IPS-18a (cell line): ENCODE measurements around the gene BCAS1.

Source experiments
- H3K27ac ChIP-seq: one replicate; pipeline ENCODE4 v1.5.1; 2013; ENCODE audit warnings: low read length
- H3K27me3 ChIP-seq: one replicate; pipeline ENCODE4 v1.6.1; 2013; ENCODE audit warnings: mild to moderate bottlenecking, low read length; ENCODE audit not compliant: control insufficient read depth, insufficient read depth
- H3K36me3 ChIP-seq: one replicate; pipeline ENCODE4 v1.6.1; 2013; ENCODE audit warnings: low read depth, low read length; ENCODE audit not compliant: control insufficient read depth
- H3K4me1 ChIP-seq: one replicate; pipeline ENCODE4 v1.6.1; 2013; ENCODE audit warnings: low read depth, low read length; ENCODE audit not compliant: control insufficient read depth
- H3K4me3 ChIP-seq: one replicate; pipeline ENCODE4 v1.5.1; 2013; ENCODE audit warnings: low read length
- H3K9ac ChIP-seq: one replicate; pipeline ENCODE4 v1.6.1; 2013; ENCODE audit warnings: mild to moderate bottlenecking, low read length, moderate library complexity
- H3K9me3 ChIP-seq: one replicate; pipeline ENCODE4 v1.6.1; 2013; ENCODE audit warnings: low read depth, low read length; ENCODE audit not compliant: control insufficient read depth

Gene BCAS1

GRCh38 chr20:53941680-53942471 lies 128.5 kb downstream of the BCAS1 start:
- H3K9ac ChIP-seq = peak overlapping the region; percentile 47
- peak overlapping the region; percentile 65 for H3K27ac ChIP-seq
- H3K36me3 ChIP-seq = no peaks in the 10 kb centered on the region
- no peaks in the 10 kb centered on the region for H3K27me3 ChIP-seq
- H3K9me3 ChIP-seq = no peaks in the 10 kb centered on the region
- H3K4me3 ChIP-seq = no peak overlapping the region
- H3K4me1 ChIP-seq = peaks cover 38% of the 10 kb centered on the region

GRCh38 chr20:53940907-53941545 lies 129.4 kb downstream of the BCAS1 start:
- Histone ChIP-seq H3K36me3 (no peaks in the 10 kb centered on the region), H3K27ac (peak overlapping the region; percentile 33), H3K4me3 (peak overlapping the region; percentile 50), H3K4me1 (peaks cover 38% of the 10 kb centered on the region), H3K27me3 (no peaks in the 10 kb centered on the region), H3K9ac (peak overlapping the region; percentile 49), H3K9me3 (no peaks in the 10 kb centered on the region)

- peak overlapping the region; percentile 50 for H3K4me3 ChIP-seq
- peak overlapping the region; percentile 49 for H3K9ac ChIP-seq
- H3K27me3 ChIP-seq = no peaks in the 10 kb centered on the region
- H3K36me3 ChIP-seq = no peaks in the 10 kb centered on the region
- H3K4me1 ChIP-seq = peaks cover 43% of the 10 kb centered on the region
- peak overlapping the region; percentile 33 for H3K27ac ChIP-seq
- no peaks in the 10 kb centered on the region for H3K9me3 ChIP-seq
These were observed 130.1 kb downstream of the BCAS1 start for GRCh38 chr20:53940360-53940702.

- peaks cover 49% of the 10 kb centered on the region for H3K4me1 ChIP-seq
- H3K27me3 ChIP-seq = no peaks in the 10 kb centered on the region
- H3K27ac ChIP-seq = peak overlapping the region; percentile 33
These were observed 130.6 kb downstream of the BCAS1 start for GRCh38 chr20:53939572-53940359.

GRCh38 chr20:53939190-53939571 lies 131.2 kb downstream of the BCAS1 start:
- Histone ChIP-seq H3K27ac (no peak overlapping the region), H3K4me3 (no peak overlapping the region), H3K9me3 (no peaks in the 10 kb centered on the region), H3K9ac (no peak overlapping the region), H3K27me3 (no peaks in the 10 kb centered on the region), H3K36me3 (no peaks in the 10 kb centered on the region), H3K4me1 (peaks cover 55% of the 10 kb centered on the region)

More at GRCh38 chr20:53939572-53940359, 130.6 kb downstream of the BCAS1 start:
- Histone ChIP-seq H3K36me3 (no peaks in the 10 kb centered on the region), H3K9me3 (no peaks in the 10 kb centered on the region), H3K4me3 (peak overlapping the region; percentile 50), H3K9ac (peak overlapping the region; percentile 49)

- no peaks in the 10 kb centered on the region for H3K9me3 ChIP-seq
- no peaks in the 10 kb centered on the region for H3K36me3 ChIP-seq
- H3K27me3 ChIP-seq = no peaks in the 10 kb centered on the region
- H3K27ac ChIP-seq = no peak overlapping the region
- no peak overlapping the region for H3K4me3 ChIP-seq
- peaks cover 55% of the 10 kb centered on the region for H3K4me1 ChIP-seq
- H3K9ac ChIP-seq = no peak overlapping the region
These were observed 131.7 kb downstream of the BCAS1 start for GRCh38 chr20:53938739-53939138.

GRCh38 chr20:53937929-53938367 lies 132.4 kb downstream of the BCAS1 start:
- Histone ChIP-seq H3K27ac (no peak overlapping the region), H3K36me3 (no peaks in the 10 kb centered on the region), H3K4me1 (peaks cover 52% of the 10 kb centered on the region)

GRCh38 chr20:53937339-53937741 lies 133.1 kb downstream of the BCAS1 start:
- Histone ChIP-seq H3K9me3 (no peaks in the 10 kb centered on the region), H3K27ac (no peak overlapping the region), H3K27me3 (no peaks in the 10 kb centered on the region), H3K4me3 (no peak overlapping the region), H3K4me1 (peaks cover 46% of the 10 kb centered on the region), H3K9ac (no peak overlapping the region), H3K36me3 (no peaks in the 10 kb centered on the region)

More at GRCh38 chr20:53937929-53938367, 132.4 kb downstream of the BCAS1 start:
- Histone ChIP-seq H3K9me3 (no peaks in the 10 kb centered on the region), H3K27me3 (no peaks in the 10 kb centered on the region), H3K4me3 (no peak overlapping the region), H3K9ac (no peak overlapping the region)

- Histone ChIP-seq H3K4me1 (peaks cover 28% of the 10 kb centered on the region), H3K27ac (no peak overlapping the region), H3K36me3 (no peaks in the 10 kb centered on the region), H3K27me3 (no peaks in the 10 kb centered on the region), H3K4me3 (no peak overlapping the region), H3K9ac (no peak overlapping the region), H3K9me3 (no peaks in the 10 kb centered on the region)
These were observed 134.9 kb downstream of the BCAS1 start for GRCh38 chr20:53935344-53936084.

- Histone ChIP-seq H3K27ac (no peak overlapping the region), H3K9ac (no peak overlapping the region), H3K27me3 (no peaks in the 10 kb centered on the region), H3K4me1 (peaks cover 22% of the 10 kb centered on the region), H3K4me3 (no peak overlapping the region), H3K36me3 (no peaks in the 10 kb centered on the region), H3K9me3 (no peaks in the 10 kb centered on the region)
These were observed 135.7 kb downstream of the BCAS1 start for GRCh38 chr20:53934421-53935343.
